22Rv1 (cell line): ENCODE measurements around the gene ZNF565.

Experiments
- ZFX ChIP-seq: fragments of 450-650 bp; IDR thresholded peaks from 2 replicates; pipeline ENCODE4 v1.6.1; 2017; ENCODE audit warnings: antibody characterized with exemption, borderline replicate concordance
- TF ChIP-seq, protein P1 (sequence below): fragments of 450-650 bp; IDR thresholded peaks from 2 replicates; pipeline ENCODE4 v1.5.1; 2017; ENCODE audit warnings: mild to moderate bottlenecking

DNA sequence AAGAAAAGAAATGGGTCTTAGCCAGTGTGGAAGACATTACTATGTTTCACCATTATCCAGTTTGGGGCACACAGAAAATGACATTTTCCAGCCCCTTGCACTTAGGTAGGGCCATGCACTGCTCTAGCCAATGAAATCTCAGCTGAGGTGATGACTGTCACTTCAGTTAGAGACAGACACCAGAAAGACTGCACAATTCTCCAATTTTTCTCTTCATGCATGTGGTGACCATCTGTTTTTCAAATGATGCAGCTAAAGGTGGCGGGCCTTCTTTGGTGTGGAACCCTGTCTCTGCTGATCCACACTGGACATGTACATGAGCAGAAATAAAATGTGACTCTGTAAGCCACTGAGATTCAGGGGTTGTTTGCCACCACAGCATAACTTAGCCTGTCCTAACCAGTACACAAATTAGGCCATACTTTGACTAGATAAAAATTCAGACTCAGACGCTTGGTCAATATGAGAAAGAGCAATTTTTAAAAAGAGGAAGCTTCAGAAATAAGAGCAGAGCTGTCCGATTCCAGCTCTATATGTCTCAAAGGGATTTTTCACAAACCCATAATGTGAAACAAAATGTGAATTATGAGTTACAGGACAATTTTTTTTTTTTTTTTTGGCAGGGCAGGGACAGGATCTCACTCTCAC lies 6.7 kb downstream of the ZNF565 start:
- TF ChIP-seq, protein P1, sequence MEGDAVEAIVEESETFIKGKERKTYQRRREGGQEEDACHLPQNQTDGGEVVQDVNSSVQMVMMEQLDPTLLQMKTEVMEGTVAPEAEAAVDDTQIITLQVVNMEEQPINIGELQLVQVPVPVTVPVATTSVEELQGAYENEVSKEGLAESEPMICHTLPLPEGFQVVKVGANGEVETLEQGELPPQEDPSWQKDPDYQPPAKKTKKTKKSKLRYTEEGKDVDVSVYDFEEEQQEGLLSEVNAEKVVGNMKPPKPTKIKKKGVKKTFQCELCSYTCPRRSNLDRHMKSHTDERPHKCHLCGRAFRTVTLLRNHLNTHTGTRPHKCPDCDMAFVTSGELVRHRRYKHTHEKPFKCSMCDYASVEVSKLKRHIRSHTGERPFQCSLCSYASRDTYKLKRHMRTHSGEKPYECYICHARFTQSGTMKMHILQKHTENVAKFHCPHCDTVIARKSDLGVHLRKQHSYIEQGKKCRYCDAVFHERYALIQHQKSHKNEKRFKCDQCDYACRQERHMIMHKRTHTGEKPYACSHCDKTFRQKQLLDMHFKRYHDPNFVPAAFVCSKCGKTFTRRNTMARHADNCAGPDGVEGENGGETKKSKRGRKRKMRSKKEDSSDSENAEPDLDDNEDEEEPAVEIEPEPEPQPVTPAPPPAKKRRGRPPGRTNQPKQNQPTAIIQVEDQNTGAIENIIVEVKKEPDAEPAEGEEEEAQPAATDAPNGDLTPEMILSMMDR: no peak
- TF ChIP-seq ZFX: no peak
